GM18498 (cell line): ENCODE data around the gene EML4.
A peak's percentile ranks its signal among the peaks of the same experiment; 100 is the strongest.

Experiments
- ATAC-seq: cut with Tn5 transposase; IDR thresholded peaks from one replicate; pipeline ENCODE4 v1.9.1; 2021; ENCODE audit warnings: mild to moderate bottlenecking, moderate library complexity; ENCODE audit not compliant: unreplicated experiment

Gene EML4

DNA sequence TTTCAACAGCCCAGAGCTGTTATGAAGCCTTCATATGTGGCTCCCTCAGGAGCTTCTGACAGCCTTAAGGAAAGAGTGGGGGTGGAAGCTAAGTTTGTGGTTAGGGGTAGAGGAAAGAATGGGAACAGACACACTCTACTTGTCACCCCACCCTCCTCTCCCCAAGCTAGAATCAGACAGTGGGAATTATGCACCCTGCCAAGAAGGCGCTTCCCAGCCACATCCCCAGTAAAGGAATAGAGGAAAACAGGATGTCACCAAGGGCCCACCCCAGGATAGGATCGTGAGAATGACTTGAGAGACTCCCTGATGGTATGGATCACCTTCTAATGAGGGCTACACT, 32.4 kb upstream of the EML4 start:
- no peak for ATAC-seq

DNA sequence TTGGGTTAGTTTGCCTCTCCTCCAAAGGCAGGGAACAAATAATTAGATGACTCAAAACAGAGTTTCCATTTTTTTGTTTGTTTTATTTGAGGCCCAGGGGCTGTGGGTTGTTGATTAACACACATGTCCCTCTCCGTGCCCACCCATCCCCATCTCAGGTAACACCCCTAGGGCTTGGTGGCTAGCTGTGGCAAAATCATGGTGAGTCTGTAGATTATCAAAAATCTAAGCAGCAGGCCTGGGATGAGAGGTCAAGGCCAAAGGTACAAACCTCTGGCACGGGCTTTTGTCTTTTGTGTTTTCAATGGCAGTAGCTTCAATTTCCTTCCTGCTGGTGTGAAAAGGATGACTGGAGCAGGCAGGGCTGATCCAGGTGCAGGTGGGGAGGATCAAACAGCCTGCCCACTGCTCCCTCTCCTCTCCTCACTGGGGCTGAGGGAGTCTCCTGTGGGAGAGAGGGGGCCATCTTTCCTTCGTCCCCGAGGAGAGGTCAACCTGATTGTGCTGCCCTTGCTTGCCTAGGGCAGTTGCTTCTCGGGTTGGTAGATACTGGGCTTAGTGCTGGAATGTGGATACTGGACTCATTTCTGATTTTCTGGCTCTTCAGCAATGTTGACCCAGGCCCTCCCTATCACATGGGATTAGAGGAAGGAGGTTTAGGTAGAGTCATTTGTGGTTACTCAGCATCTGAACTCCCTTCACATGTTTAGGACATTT, 31.9 kb upstream of the EML4 start:
- ATAC-seq: no peak

DNA sequence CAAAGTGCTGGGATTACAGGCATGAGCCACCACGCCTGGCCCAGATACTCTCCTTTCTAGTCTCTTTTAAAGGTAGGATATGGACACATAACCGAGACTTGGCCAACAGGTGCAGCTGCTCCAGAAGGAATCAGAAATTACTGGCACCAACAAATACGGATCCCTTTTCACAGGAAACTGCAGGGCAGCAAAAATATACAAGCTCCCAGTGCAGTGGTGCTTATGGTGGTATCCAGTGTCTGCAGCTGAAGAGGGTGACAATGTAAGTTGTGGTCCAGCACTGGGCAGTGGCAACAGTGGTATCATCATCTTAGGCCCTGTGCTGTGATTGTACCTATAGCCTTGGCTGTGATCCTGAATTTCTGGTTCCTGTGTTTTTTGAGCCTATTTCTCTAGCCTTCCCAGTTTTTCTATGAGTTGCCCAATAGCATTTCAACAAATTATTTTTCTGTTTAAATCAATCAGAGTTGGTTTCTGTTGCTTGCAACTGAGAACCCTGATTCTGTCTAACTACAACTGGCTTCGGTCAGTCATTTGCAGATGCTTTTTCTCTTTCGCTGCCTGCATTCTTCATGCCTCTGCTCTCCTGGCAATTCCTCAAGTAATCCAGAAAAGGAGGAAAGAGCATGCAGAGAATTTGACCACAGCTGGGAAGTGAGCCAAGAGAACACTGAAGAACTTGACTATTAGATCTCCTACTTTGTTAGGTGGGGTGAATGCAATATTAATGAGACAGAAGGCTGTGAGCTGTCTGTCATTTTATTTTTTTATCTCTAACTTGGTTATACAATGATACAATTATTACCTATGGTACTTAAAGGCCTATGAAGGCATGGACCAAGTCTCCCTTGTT, 30.8 kb upstream of the EML4 start:
- ATAC-seq: no peak

DNA sequence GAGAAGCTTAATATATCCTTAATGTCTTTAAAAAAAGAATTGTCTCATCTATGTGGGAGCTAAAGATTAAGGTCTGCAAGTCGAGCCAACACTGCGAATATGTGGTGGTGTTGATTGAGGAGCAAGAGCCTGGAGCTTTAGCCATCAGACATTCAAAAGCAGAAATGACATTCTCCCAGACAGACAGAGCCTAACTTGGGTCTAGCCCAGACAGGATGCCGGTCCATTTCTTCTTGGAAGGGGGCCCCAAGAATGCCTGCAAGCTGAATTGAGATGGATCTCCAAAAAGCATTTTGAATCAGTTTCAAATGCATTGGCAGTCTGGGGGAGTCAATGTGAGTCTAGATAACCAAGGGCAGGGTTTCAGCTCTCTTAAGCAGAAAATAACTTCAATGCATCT, 30.1 kb upstream of the EML4 start:
- no peak for ATAC-seq

DNA sequence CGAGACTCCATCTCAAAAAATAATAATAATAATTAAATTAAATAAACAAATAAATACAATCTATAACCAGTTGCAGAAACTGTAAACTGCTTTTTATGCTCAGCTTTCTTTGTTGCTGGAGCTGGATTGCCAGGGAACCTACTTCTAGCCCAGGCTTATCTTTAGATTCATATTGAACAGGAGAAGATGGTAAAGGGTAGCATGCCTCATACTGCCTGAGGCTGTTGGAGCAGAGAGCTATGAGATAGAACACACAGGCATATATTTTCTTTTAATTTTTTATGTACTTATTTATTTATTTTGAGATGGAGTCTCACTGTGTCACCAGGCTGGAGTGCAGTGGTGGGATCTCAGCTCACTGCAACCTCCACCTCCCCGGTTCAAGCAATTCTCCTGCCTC, 28.7 kb upstream of the EML4 start:
- no peak for ATAC-seq

DNA sequence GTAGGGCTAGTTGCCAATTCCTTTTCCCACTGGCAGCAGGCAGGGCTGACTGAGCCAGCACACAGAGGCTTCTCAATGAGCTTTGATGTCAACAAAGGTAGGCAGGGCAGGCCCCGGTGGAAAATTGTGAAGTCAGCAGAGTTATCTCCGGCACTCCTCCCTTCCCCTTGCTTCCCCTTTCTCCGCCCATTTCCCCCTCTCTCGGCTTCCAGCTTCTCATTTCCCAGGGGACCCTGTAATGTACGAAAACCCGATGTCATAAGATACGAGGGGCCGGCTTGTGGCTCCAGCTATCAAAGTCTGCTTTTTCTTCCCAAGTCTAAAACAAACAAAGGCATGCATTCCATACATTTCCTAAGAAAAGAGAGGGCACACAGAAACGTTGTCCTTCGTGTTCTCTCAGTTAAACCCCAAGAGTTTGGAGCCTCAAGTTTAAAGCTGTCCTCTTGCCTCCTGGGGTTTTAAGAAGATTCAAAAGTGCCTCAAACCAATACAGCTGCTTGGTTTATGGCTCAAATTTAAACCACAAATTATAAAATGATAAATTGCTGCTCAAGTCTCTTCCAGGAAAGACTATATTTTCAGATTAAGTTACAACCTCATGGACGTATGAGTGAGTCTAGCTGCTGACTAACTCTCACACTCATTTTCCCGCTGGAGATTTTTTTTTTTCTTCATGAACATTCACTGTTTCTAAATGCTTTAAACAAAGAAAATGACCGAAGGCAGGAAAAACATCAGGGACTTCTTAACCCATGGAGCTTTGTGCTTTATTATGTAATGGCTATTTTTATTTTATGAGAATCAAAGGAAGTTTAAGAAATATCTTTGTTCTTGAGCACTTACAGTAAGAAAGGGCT, 27.2 kb upstream of the EML4 start:
- no peak for ATAC-seq

DNA sequence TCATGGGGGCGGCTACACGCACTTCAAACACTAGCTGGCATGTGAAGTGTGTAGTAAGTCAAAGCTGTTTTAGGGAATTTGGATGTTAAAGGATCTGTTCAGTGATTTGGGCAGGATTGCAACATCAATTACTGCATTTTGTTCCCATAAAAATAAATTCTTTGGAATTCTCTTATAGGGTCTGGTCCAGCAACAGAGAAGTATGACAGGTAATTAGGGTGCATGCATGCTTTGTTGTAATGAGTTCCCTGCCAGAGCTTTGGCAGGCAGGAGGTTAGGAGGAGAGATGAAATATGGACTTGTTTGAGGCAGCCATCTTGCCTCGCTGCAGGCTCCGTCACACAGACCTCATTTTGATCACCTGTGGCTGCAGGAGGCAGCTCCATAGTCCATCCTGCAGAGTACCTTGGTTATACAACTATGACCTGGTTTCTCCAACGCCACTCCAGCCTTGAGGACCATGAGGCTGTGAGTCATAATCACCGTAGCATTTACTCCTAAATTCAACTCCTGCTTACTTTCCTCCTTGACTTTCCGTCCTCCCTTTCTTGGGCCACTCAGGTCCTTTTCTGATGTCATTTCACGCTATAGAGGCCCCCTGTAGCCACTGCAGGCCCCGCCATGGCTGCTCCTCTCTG, 26.5 kb upstream of the EML4 start:
- no peak for ATAC-seq

DNA sequence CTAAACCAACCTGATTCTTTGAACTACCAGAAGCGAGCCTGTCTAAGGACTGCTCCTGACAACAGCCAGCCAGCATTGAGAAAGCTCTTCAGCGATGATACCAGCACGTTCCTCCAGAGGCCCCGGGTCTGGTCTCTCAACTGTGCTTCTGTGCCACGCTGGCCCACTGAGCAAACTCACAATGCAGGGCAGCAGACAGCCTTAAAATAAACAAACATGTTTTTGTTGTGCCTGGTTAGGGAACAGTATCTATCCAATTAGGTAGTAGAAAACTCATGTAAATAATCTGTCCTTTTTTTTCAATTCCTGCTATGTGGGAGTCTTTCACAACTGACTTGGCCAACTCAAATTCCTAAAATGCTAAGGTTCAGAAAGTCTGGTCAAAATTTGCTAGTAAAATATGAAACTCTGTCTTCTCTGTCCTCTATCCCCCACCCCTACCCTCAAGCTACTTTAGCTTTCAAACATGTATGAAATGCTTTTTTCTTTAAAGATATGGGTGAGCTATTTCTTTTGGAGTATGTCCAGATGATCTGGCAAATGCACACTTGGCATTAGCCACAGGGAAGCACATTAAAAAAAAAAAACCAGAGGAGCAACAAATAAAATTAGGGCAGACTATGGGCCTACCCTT, 21.4 kb upstream of the EML4 start:
- ATAC-seq: no peak

DNA sequence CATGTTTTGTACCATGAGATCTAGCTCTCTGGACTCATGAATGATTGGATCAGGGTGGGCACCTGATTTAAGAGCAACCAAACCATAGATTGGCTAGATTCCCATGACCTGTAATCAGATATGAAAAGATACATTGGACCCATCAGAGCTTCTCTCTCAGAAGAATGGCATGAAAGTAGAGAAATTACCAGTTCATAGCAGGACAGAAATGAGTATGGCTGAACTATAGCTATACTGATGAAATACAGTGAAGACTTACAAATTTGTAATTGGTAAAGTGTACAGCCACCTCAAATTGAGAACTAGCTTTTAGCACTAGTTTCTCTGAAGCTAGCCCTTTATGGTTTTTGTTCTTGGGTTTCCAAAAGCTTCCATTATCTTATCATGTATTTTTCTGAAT, 19.0 kb upstream of the EML4 start:
- no peak for ATAC-seq

DNA sequence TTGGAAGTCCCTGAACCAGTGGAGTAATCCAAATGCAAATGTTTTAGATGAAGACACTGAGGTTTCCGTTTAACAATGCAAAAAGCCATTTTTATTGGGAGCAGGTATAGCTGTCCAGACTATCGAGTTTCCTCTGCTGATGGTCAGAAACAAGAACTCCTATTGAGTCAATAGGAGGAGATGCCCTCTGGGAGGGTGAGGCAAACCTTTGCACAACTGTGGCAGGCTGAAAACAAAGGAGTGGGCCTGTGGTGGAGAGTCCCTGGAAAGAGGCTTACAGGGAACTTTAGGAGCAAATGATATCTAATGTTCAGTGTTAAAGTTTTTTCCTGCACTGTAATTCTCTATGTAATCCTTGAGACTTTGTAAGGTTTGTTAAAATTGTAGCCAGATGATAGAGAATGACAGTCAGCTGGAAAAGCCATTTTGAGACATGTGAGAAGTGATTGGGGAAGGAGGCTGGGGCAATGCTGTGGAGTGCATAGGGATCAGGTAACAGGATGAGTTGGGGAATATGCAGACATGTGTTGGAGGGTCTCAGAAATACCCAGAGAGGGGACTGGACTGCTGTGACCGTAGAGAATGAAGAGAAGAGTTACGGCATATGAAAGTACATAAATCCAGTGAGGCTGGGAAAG, 15.1 kb upstream of the EML4 start:
- no peak for ATAC-seq

DNA sequence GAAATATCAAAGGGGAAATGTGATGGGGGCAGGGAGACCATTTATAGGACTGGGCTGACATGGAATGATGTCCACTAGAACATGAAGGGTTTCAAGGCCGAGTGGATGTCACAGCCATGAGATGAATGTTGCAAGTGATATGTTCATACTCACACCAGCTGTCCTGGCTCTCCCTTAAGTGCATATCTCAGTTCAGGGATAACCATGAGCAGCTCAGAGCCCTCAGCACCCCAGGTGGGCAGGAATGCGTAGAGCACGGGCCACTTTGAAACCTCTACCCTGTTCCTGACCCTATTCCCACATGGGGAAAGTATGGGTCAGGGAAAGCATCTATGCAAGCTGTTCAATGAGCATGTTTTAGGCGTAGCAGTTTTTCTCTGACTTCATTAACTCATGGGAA, 12.4 kb upstream of the EML4 start:
- no peak for ATAC-seq

DNA sequence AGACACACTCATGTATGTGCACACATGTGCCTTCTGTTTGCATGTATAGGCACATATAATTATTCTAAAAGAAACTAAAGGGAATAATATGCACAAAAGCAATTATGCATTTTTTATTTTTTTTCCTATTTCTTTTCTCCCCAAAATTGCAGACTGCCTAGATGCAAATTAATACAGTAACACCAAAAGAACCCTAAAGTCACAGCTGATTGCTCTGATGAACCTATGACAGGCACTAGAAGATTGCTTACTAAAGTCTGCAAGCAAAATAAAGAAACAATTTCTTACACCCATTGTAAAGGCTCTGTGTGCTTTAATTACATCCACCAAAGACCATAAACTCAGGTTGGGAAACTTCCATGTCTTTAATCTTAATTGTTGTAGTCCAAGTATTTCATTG, 7.7 kb upstream of the EML4 start:
- ATAC-seq: no peak

DNA sequence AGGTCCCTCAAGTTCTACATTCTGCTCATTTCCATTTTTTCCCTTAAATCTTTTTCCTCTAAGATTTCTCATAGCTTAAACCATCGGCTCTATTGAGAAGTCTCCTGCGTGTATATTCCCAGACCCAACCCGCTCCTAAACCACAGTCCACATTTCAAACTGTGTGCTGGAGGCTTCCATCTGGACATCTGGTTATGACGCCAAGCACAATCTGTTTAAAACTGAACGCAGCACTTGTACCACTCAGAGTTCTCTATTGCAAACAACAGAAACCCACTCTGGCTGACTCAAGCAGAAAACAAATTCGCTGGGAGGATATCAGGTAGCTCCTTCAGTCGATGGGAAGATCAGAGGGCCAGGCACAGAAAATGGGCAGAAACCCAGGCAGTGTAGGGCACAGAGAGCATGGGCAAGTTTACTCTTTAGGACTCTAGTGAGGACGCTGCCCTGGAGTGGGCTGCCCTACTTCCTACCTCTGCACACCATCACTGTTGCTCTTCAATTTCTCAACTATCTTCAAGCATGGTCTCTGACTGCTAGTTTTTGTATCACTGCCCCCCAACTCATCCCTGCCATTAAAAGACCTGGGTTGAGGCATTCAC, 5.6 kb upstream of the EML4 start:
- no peak for ATAC-seq

DNA sequence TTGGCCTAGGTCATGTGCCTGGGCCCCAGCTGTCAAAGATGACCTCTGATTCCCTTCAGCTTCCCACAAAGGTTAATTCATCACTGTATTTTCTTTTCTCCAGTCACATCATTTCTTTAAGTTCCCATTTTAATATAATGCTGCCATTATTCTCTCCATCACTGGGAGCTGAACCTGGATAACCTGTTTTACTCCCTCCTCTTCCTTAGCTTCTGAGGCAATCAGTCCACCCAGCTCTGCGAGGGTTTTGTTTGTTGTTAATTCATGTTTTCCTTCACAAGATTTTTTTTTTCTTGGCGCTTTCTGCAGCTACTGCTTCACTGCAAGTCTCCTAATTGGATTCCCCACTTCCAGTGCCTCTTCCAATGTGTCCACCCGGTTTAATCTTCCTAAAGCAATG, 5.1 kb upstream of the EML4 start:
- ATAC-seq: no peak

DNA sequence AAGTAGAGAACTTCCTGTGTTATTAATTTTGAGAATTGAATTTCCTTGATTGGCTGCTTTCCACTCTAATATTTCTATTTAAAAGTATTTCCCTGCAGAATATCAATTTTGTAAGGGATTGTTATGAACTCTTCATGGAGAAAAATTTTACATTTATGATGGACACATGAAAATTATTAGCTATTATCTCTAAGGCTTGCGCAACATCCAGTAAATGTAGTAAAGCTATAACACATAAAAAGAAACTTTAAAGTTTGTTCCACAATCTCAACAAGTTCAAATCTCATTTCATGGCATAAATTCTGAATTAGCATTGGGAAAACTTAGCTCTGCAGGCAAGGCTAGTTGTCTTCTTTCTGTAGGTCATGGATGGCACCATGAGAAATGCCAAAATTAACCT, 4.2 kb upstream of the EML4 start:
- no peak for ATAC-seq

DNA sequence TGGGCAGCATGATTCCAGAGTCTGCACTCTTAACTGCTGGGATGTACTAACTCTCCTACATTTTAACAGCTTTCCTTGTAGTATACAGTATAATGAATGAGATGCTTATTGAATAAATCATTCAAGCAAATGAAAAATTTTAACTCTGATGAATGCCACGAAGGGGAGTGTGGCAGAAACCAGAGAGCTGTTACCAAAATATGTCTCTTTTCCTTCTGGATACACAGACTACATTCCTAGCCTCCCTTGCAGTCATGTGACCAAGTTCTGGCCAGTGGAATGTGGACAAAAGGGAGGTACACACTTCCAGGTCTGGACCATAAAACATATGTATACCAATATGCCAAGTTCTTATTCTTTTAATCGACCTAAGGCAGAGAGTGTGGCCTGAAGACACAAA, 1.7 kb upstream of the EML4 start:
- no peak for ATAC-seq

DNA sequence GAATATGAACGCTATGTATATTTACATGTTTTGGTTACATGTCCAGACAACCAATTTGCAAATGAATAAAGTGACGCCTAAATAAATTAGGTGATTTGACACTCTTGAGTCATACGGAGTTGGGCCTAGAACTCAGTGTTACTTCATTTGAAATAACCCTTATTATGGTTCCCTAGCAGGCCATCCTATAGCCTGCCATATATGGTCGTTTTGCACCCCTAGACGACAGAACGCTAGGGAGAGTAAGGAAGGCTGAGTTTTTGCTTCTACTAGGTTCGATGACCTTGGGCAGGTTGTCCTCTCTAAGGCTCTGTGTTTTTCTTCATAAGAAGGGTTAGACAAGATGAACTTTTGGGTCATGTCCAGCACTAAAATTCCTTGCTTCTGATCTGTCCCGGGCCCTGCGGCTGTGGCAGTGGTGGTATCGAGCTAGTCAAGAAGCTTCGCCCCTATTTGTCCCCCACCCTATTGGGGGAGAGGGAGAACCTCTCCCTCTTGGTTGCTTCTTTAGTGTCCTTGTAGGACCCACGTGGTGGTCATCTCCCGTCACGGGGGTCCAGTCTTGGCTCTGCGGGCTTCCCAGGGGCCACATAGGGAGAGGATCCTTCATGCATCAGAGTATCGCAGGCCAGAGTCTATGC, 574 bp upstream of the EML4 start:
- ATAC-seq: no peak

DNA sequence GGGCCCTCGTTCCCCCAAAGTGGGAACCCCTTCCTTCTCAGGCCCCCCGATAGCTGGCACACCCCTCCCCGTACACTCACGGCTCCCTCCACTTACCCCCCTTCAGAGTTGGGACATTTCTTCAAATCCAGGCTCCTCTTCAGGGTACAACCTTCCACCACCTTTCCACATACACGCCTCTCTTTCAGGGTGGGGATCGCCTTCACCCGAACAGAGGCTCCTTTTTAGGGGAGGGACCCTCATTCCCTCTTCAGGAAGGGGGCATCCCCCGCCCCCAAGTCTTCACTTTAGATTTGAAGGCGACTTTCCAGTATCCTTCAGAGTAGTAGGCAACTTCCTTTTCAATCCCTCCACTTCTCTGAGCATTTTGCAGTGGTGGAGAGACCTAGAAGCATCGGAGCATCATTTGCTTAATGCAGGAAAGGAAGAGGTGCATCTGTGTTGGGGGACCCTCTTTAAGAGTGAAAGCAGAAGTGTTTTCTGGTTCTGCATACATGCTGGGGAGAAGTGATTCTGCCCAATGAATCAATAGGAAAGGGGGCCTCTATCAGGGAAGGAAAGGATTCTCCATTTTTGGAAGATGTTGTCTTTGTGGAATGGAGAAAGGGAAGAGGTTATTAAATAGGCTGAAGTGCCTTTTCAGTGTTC, 845 bp downstream of the EML4 start:
- peak; percentile 28 for ATAC-seq
